Measurements from ENCODE around the gene CHRM2. TPM values are rescaled to one million over a fixed set of nuclear protein-coding genes. Genes with fewer than 3 reads are reported as not detected.
A peak's percentile ranks its signal among the peaks of the same experiment; 100 is the strongest.

CHRM2 gene
- total and polyA plus RNA-seq, 9 donors: 0.05 to 0.69 (median 0.42) TPM; not detected in 2

DNA sequence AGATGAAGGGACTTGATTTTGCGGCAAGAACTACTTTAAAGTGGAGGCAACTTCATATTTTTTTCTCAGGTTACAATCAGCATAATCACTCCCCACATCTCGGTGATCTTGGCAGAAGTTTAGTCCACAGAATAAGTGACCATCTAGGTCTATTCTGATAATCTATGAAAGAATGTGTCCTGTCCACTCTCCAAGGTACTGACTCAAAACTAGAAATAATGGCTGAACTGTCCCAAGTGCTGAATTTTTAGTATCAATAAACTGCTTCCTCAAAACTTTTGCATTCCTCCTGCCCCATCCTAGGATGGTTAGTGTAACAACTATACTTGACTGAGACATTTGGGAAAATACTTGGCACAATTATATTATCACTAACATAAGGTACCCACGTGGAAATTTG, 10.9 kb upstream of the CHRM2 start:
- WGBS, 3 donors: 36 to 45% (median 40%) methylated on average over 3 of the region's 3 CpGs
- TF ChIP-seq EP300 (IDR thresholded peaks at IDR 0.05) (no peak), POLR2A (IDR thresholded peaks at IDR 0.05) (no peak)
- TF ChIP-seq, protein P1, sequence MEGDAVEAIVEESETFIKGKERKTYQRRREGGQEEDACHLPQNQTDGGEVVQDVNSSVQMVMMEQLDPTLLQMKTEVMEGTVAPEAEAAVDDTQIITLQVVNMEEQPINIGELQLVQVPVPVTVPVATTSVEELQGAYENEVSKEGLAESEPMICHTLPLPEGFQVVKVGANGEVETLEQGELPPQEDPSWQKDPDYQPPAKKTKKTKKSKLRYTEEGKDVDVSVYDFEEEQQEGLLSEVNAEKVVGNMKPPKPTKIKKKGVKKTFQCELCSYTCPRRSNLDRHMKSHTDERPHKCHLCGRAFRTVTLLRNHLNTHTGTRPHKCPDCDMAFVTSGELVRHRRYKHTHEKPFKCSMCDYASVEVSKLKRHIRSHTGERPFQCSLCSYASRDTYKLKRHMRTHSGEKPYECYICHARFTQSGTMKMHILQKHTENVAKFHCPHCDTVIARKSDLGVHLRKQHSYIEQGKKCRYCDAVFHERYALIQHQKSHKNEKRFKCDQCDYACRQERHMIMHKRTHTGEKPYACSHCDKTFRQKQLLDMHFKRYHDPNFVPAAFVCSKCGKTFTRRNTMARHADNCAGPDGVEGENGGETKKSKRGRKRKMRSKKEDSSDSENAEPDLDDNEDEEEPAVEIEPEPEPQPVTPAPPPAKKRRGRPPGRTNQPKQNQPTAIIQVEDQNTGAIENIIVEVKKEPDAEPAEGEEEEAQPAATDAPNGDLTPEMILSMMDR (IDR thresholded peaks at IDR 0.05): no peak
- no peak for DNase-seq
- H3K36me3 ChIP-seq: no peaks in the 10 kb centered on the region
- no peak overlapping the region for H3K4me3 ChIP-seq
- H3K27me3 ChIP-seq: no peaks in the 10 kb centered on the region
- intact Hi-C loops (cut with DNase I): no loop called here
- H3K9me3 ChIP-seq: no peaks in the 10 kb centered on the region
- no peaks in the 10 kb centered on the region for H3K4me1 ChIP-seq (ENCODE audit: insufficient read depth)
- H3K27ac ChIP-seq: no peak overlapping the region

DNA sequence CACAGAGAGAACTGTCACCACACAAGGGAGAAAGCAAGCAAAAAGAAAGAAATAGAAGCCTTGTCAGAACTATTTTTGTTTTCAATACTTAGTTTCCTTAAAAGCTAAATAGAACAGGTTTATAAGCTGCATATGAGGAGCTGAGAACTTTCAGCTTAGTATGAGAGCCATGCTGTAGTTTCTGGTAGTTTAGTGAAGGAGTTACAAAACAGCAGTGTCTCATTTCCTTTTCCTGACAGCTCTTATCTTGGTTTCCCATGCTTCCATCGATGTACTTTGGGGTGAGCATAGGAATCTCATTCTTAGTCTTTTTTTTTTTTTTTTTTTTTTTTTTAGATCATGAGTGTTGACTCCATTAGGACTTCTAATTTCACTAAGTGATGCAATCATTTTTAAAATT, 8.6 kb upstream of the CHRM2 start:
- Histone ChIP-seq H3K4me1 (ENCODE audit: insufficient read depth) (no peaks in the 10 kb centered on the region), H3K4me3 (no peak overlapping the region), H3K27me3 (no peaks in the 10 kb centered on the region), H3K9me3 (no peaks in the 10 kb centered on the region), H3K36me3 (no peaks in the 10 kb centered on the region), H3K27ac (no peak overlapping the region)
- TF ChIP-seq EP300 (IDR thresholded peaks at IDR 0.05): no peak
- TF ChIP-seq, protein P1 (IDR thresholded peaks at IDR 0.05): no peak
- no peak for TF ChIP-seq POLR2A (IDR thresholded peaks at IDR 0.05)
- intact Hi-C loops (cut with DNase I): no loop called here
- DNase-seq: no peak
- WGBS, 3 donors: 0 to 2% (median 0%) methylated on average over 1 of the region's 1 CpG

DNA sequence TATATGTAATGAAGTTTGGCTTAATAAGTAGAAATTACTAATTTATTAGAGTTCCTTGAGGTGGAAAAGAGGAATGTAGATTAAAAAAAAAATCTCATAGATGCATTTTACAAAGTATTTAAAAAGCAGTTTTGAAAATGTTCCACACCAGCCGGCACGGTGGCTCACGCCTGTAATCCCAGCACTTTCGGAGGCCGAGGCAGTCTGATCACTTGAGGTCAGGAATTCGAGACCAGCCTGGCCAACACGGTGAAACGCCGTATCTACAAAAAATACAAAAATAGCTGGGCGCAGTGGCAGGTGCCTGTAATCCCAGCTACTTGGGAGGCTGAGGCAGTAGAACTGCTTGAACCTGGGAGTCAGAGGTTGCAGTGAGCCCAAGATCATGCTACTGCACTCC, 3.2 kb upstream of the CHRM2 start:
- DNase-seq: no peak
- Histone ChIP-seq H3K27me3 (no peaks in the 10 kb centered on the region), H3K4me3 (no peak overlapping the region), H3K4me1 (ENCODE audit: insufficient read depth) (peaks cover 8% of the 10 kb centered on the region), H3K27ac (no peak overlapping the region), H3K9me3 (no peaks in the 10 kb centered on the region), H3K36me3 (no peaks in the 10 kb centered on the region)
- 91 to 94% (median 92%) methylated on average over 10 of the region's 10 CpGs for WGBS, 3 donors
- no peak for TF ChIP-seq EP300 (IDR thresholded peaks at IDR 0.05)
- intact Hi-C loops (cut with DNase I): no loop called here

DNA sequence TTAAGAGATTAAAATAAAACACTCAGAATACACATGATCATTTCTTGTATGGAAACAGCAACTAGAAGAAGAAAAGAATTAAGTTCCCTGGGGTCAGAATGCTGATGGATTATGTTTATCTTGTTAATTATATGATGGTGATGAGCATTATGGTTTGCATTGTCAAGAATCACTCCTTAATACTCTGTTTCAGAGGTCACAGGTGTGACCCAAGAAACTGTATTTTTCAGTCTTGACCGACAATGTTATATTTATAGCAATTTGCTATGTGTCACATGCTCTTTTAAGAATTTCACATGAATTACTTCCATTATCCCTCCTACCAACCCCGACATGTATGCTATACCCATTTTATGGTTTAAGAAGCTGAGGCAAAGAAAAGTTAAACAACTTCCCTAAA, 2.7 kb upstream of the CHRM2 start:
- Histone ChIP-seq H3K36me3 (no peaks in the 10 kb centered on the region), H3K27me3 (no peaks in the 10 kb centered on the region), H3K4me3 (no peak overlapping the region), H3K9me3 (no peaks in the 10 kb centered on the region), H3K4me1 (ENCODE audit: insufficient read depth) (peaks cover 8% of the 10 kb centered on the region), H3K27ac (no peak overlapping the region)
- DNase-seq: no peak
- intact Hi-C loops (cut with DNase I): no loop called here
- TF ChIP-seq, protein P1 (IDR thresholded peaks at IDR 0.05): no peak
- TF ChIP-seq EP300 (IDR thresholded peaks at IDR 0.05) (no peak), POLR2A (IDR thresholded peaks at IDR 0.05) (no peak)
- WGBS, 3 donors: 74 to 80% (median 77%) methylated on average over 2 of the region's 2 CpGs

DNA sequence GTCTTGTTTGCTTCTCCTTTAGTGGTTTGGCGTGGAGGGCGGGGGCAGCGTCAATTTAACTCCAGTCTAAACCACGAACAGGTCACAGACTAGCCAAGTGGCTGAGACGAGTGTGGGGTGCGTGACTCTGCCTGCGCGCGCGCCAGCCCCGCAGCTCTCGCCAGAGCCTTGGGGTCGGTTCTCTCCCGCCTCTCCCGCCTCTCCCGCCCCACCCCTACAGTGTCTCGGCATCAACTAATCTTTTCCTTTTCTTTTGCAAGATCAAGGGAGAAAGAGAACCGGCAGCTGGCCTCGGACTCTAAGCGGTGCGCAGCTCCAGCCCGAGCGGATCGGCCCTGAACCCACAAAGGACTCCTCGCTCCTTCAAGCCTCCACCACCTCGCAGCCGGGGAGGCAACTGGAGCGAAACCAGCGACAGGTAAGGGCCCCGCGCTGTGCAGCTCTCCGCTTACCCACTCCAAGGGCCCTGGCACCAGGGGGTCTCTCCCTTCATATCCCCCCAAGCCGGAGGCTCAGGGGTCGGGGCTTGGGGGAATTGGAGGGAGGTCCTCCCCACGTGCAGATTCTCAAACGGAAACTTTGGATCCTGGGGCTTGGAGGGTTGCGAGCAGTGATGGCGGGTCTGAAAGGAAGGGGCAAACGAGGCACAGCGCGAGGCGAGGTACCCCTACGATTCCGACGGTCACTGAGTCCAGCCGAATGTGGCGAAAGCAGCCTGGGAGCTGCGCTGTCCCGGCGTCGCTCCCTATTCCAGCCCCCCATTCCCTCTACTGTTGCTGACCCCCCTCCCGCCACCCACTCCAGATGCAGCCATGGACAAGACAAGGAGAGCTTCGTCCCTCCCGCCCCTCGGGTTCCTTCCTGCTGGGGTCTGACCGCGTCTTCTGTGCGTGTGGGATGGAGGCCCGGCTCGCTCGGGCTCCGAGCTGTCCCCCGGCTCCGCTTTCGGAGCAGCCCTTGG, 829 bp downstream of the CHRM2 start:
- TF ChIP-seq, protein P1 (IDR thresholded peaks at IDR 0.05): no peak
- no peak for TF ChIP-seq POLR2A (IDR thresholded peaks at IDR 0.05)
- TF ChIP-seq EP300 (IDR thresholded peaks at IDR 0.05): no peak
- Histone ChIP-seq H3K36me3 (no peaks in the 10 kb centered on the region), H3K27me3 (no peaks in the 10 kb centered on the region), H3K4me1 (ENCODE audit: insufficient read depth) (peaks cover 10% of the 10 kb centered on the region), H3K9me3 (no peaks in the 10 kb centered on the region), H3K27ac (no peak overlapping the region), H3K4me3 (peak overlapping the region; percentile 24)
- intact Hi-C loops (cut with DNase I): no loop called here
- 1 to 2% (median 2%) methylated on average over 65 of the region's 65 CpGs for WGBS, 3 donors
- DNase-seq: peak in 1 of 5 donors; percentile 9
